Fibroblast of pulmonary artery (primary cell): ENCODE data around the gene TMEM52.
"Not testable (repeated sequence)": the region's sequence is repeated elsewhere in the genome, so short reads cannot be mapped to it uniquely, and the experiment has no call there.

Source experiments
- DNase-seq: peaks from one replicate; pipeline ENCODE4 v3.0.0-alpha.2; 2010; ENCODE audit warnings: low read depth
- H3K4me3 ChIP-seq: replicated peaks from 2 replicates; pipeline ENCODE4 v1.5.1; 2011; ENCODE audit warnings: low read depth, mild to moderate bottlenecking, control low read depth, low read length, moderate library complexity
- CTCF ChIP-seq: IDR thresholded peaks from 2 replicates; pipeline ENCODE4 v1.5.1; 2011; ENCODE audit warnings: mild to moderate bottlenecking, control low read depth, low read length, inconsistent platforms; ENCODE audit errors: missing control alignments

The TMEM52 gene

DNA sequence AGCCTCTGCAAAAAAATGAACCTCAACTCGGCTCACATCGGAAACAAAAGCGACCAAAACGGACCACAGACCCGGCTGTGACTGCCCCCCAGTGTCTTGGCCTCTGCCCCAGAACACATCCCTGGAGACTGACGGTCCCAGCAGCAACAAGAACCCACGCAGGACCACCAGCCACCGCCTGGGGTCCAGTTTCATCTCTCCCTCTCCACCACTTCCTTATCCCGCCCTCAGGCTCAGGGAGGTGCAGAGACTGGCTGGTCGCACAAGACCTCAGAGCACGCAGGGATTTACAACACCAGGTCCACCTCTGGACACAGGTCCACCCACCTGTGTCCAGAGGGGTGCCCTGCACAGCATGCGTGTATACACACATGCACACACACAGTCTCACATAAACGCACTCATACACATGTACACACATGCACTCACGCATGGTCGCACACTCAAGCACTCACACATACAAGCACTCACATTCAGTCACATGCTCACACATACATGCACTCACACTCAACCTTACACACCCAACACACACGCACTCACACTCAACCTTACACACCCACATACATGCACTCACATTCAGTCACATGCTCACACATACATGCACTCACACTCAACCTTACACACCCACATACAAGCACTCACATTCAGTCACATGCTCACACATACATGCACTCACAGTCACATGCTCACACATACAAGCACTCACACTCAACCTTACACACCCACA is 18.6 kb upstream of the TMEM52 start:
- H3K4me3 ChIP-seq = no peak overlapping the region
- DNase-seq = no peak
- no peak for TF ChIP-seq CTCF

- no peak for DNase-seq
- no peak overlapping the region for H3K4me3 ChIP-seq
- no peak for TF ChIP-seq CTCF
These were observed 18.0 kb upstream of the TMEM52 start for GRCh38 chr1:1937061-1937460.

GRCh38 chr1:1934848-1935247 is 15.8 kb upstream of the TMEM52 start:
- H3K4me3 ChIP-seq, DNase-seq: not testable (repeated sequence)

DNA sequence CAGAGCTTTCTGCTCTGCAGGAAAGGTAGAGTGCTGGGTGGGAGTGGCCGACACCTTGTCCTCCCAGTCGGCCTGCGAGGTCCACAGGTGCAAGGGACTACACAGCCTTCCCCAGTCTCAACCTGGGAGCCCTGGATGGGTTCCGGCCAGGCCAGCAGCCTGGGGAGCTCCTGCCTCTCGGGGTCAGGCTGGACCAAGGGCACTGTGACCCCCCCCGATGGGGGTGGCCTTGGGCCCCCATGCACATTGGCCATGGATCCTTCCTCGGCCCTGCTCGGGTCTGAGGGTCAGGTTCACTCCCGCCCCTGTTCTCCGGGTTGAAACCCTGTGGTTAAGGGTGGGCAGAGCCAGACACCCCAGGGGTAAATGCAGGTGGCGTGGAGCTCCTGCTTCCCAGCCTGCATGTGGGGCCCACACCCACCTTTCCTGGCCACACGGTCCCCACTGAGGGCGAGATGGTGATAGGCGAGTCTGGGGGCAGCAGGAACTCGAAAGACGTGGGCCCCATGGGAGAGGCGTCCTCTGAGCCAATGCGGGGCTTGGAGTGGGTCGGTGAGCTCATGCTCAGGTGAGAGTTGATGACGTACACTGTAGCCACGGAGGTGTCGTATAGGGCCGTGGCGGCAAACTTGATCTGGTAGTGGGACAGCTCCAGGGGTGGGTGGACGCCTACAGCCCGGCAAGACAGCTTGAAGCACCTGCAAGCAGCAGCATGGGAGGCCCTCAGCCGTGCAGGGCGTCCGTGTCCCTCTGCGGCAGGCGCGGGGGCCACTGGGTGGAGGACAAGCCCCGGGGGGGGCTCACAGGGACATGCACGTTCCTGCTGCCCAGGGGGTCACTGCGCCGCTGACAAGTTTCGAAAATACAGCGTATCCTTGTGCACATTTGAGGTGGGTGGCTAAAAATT is 10.8 kb upstream of the TMEM52 start:
- TF ChIP-seq CTCF = no peak
- no peak overlapping the region for H3K4me3 ChIP-seq
- no peak for DNase-seq

GRCh38 chr1:1929102-1929638 is 10.1 kb upstream of the TMEM52 start:
- no peak overlapping the region for H3K4me3 ChIP-seq
- no peak for DNase-seq
- TF ChIP-seq CTCF = no peak

- H3K4me3 ChIP-seq = no peak overlapping the region
- TF ChIP-seq CTCF = no peak
- DNase-seq = no peak
These were observed 9.4 kb upstream of the TMEM52 start for GRCh38 chr1:1928231-1929101.
